Spleen (tissue), 11 donors: ENCODE results near the gene SERAC1. TPM values are rescaled to one million over a fixed set of nuclear protein-coding genes. Genes with fewer than 3 reads are reported as not detected.

Source experiments
- DNase-seq: peaks from one replicate; pipeline ENCODE4 v3.0.0-alpha.2; 2020
- H3K27ac ChIP-seq, 8 donors: fragments of 200-600 bp; sonication (generic) in 7 of 8; 1 replicate in 4 of 8; 2 replicates in 4 of 8; pipeline versions ENCODE4 v1.5.0 to v1.8.0; 2016 to 2021; ENCODE audit warnings: inconsistent platforms in 4 of 8, mild to moderate bottlenecking in 4 of 8, moderate library complexity in 1 of 8
- H3K27me3 ChIP-seq, 7 donors: fragments of 200-600 bp; sonication (generic) in 6 of 7; replicated peaks in 1 of 7; 1 replicate in 4 of 7; 2 replicates in 3 of 7; pipeline versions ENCODE4 v1.5.0 to v1.8.0; 2016 to 2021; ENCODE audit warnings: inconsistent platforms in 3 of 7, mild to moderate bottlenecking in 1 of 7
- H3K36me3 ChIP-seq, 6 donors: fragments of 200-600 bp; sonication (generic) in 5 of 6; 1 replicate in 4 of 6; 2 replicates in 2 of 6; pipeline versions ENCODE4 v1.5.0 to v1.8.0; 2016 to 2021; ENCODE audit warnings: inconsistent platforms in 2 of 6
- H3K4me1 ChIP-seq, 6 donors: fragments of 200-600 bp; sonication (generic) in 5 of 6; 1 replicate in 3 of 6; 2 replicates in 3 of 6; pipeline versions ENCODE4 v1.5.0 to v1.8.0; 2016 to 2021; ENCODE audit warnings: inconsistent platforms in 3 of 6
- H3K4me3 ChIP-seq, 8 donors: fragments of 200-600 bp; sonication (generic) in 7 of 8; 1 replicate in 4 of 8; 2 replicates in 4 of 8; pipeline versions ENCODE4 v1.5.0 to v1.8.0; 2016 to 2021; ENCODE audit warnings: inconsistent platforms in 4 of 8, mild to moderate bottlenecking in 4 of 8, moderate library complexity in 2 of 8
- H3K9me3 ChIP-seq, 8 donors: fragments of 200-600 bp; sonication (generic) in 7 of 8; 1 replicate in 4 of 8; 2 replicates in 4 of 8; pipeline versions ENCODE4 v1.5.0 to v1.8.0; 2016 to 2021; ENCODE audit warnings: inconsistent platforms in 4 of 8
- POLR2A ChIP-seq, 3 donors: fragments of 450-650 bp; IDR thresholded peaks; one replicate each; pipeline ENCODE4 v1.5.1; 2017; ENCODE audit warnings: antibody characterized with exemption in 3 of 3, mild to moderate bottlenecking in 1 of 3
- POLR2AphosphoS5 ChIP-seq, 3 donors: sonication (generic); formaldehyde crosslinking; IDR thresholded peaks; one replicate each; pipeline ENCODE4 v1.5.1; 2017; ENCODE audit warnings: antibody characterized with exemption in 3 of 3
- WGBS, 5 donors: extraction: QIAGEN DNeasy Blood & Tissue Kit in 3 of 5; methylation state at CpG; one replicate each; pipeline versions ENCODE4 v1.1.5 to v1.1.7; 2013 to 2018; 5-methylcytosine and 5-hydroxymethylcytosine counted together
- intact Hi-C: fragments of 100-400 bp; cut with DNase I; formaldehyde crosslinking; loops from one replicate; pipeline ENCODE4 v1.15.0; 2023; ENCODE audit warnings: low total_unique reads
- polyA plus RNA-seq, 3 donors: library from polyadenylated mRNA; stranded (reverse); fragments of 200-250 nt; gene quantifications; one replicate each; pipeline ENCODE4 v1.2.1, GENCODE V29; 2013
- total RNA-seq, 7 donors: library from RNA; depleted of rRNA in 3 of 7; stranded (reverse); fragments of >200 nt in 3 of 7; fragmentation: NEBNext Ultra II Directional in 4 of 7; extraction: Animal tissue kit (Norgen Biotek cat#: 25700) in 4 of 7; gene quantifications; one replicate each; pipeline versions ENCODE4 v1.1.0 to v1.2.1, GENCODE V29; 2016 to 2021
- TF ChIP-seq, protein P1 (sequence below), 11 experiments: fragments of 200-600 bp in 7 of 11; fragments of 450-650 bp in 4 of 11; sonication (generic) in 4 of 11; IDR thresholded peaks in 8 of 11; conservative IDR thresholded peaks in 3 of 11; 1 replicate in 7 of 11; 2 replicates in 4 of 11; pipeline versions ENCODE4 v1.4.0 to v1.8.0; 2016 to 2021; ENCODE audit warnings: antibody characterized with exemption in 11 of 11, inconsistent platforms in 4 of 11, mild to moderate bottlenecking in 1 of 11
- donor health status: healthy with polysubstance abuse.
- donor health status: DM: no; HTN: no; CAD: no; lungs with moderate emphysema.
- donor health status: DM: no; HTN: no; CAD: no.
- donor health status: Bipolar disorder and iron deficiency.
- donor health status: healthy.
- donor health status: DM: no; HTN: no; CAD: no.
- donor health status: DM: yes; HTN: yes; CAD: no.

SERAC1 gene
- total and polyA plus RNA-seq, 10 donors = 1.6 to 12.3 (median 5.7) TPM

DNA sequence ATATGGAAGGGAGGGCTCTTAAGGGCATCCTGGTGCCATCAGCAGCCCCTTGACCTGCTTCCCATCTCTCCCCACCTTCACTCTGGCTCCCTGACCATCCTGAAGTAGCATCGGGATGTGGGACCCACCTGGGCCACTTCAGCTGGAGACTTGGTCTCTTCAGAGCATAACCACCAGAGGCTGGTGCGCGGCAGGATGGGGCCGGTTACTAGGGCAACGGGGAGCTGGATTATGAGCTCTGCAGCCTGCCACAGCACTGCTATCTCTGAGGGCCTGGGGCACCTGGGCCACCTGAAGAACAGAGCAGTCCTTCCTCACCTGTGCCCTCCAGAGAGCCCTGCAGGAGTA is 106.7 kb downstream of the SERAC1 start:
- WGBS, 5 donors = 84 to 96% (median 90%) methylated on average over 4 to 5 of the region's 5 CpGs
- Histone ChIP-seq H3K4me1 (peaks cover 0 to 34% (median 15%) of the 10 kb centered on the region in 6 donors), H3K36me3 (peaks cover 0 to 79% (median 15%) of the 10 kb centered on the region in 6 donors), H3K4me3 (no peak overlapping the region), H3K27me3 (no peaks in the 10 kb centered on the region), H3K27ac (peak overlapping the region in 2 of 8 donors; percentile 52 to 68), H3K9me3 (no peaks in the 10 kb centered on the region)
- peak; percentile 62 for DNase-seq
- intact Hi-C loops = no loop called here
- TF ChIP-seq, protein P1, sequence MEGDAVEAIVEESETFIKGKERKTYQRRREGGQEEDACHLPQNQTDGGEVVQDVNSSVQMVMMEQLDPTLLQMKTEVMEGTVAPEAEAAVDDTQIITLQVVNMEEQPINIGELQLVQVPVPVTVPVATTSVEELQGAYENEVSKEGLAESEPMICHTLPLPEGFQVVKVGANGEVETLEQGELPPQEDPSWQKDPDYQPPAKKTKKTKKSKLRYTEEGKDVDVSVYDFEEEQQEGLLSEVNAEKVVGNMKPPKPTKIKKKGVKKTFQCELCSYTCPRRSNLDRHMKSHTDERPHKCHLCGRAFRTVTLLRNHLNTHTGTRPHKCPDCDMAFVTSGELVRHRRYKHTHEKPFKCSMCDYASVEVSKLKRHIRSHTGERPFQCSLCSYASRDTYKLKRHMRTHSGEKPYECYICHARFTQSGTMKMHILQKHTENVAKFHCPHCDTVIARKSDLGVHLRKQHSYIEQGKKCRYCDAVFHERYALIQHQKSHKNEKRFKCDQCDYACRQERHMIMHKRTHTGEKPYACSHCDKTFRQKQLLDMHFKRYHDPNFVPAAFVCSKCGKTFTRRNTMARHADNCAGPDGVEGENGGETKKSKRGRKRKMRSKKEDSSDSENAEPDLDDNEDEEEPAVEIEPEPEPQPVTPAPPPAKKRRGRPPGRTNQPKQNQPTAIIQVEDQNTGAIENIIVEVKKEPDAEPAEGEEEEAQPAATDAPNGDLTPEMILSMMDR (IDR thresholded peaks at IDR 0.05 in 8 of 11, conservative IDR thresholded peaks at IDR 0.05 in 3 of 11) = no peak
- no peak for TF ChIP-seq POLR2A (IDR thresholded peaks at IDR 0.05)
- no peak for TF ChIP-seq POLR2AphosphoS5 (IDR thresholded peaks at IDR 0.05)

DNA sequence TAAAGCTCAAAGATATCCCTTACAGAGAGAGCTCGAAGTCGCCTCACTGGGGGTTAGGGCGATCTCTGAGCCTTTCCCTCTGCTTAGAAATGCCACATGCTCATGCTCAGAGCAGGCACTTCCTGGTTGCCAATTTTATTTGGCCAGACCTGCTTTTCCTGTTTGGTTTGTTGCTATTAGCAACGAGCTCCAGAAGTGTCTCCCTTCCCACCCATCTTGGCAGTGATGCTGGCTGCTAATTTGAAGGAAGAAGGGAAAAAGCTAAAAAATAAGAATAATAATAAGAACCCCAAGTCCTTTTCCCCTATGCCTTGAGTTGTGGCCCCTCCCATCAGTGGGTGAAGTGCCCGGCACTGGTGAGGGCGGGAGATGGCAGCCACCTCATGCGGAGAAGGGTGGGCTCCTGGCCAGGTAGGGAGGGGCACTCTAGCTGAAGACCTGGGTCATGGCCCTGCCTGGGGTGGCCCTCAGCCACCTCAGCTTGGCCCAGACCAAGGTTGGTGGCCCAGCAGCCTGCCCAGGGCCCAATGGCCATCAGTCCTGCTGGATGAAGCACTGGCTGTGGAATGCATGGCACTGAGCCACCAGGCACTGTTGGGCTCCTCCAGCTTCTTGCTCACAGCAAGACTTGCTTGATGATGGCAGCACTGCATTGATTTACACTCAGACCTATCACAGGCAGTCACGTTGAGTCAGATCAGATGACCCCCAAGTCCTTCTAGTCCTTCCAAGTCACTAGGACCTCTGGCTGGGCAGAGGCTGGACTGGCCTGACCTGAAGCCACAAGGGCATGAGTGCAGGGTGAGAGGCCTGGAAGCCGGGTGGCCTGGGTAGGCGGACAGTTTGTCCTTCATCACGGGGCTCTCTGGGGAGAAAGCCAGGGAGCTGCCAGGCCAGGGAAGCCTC is 107.4 kb downstream of the SERAC1 start:
- no peaks in the 10 kb centered on the region for H3K9me3 ChIP-seq
- DNase-seq = peak; percentile 73
- 58 to 76% (median 67%) methylated on average over 9 to 11 of the region's 11 CpGs for WGBS, 5 donors
- H3K4me1 ChIP-seq = peaks cover 0 to 34% (median 15%) of the 10 kb centered on the region in 6 donors
- peaks cover 0 to 79% (median 11%) of the 10 kb centered on the region in 6 donors for H3K36me3 ChIP-seq
- H3K27ac ChIP-seq = peak overlapping the region in 7 of 8 donors; percentile 1 to 70 (median 52)
- H3K27me3 ChIP-seq = no peaks in the 10 kb centered on the region
- TF ChIP-seq, protein P1 (IDR thresholded peaks at IDR 0.05 in 8 of 11, conservative IDR thresholded peaks at IDR 0.05 in 3 of 11) = no peak
- TF ChIP-seq POLR2AphosphoS5 (IDR thresholded peaks at IDR 0.05) (peak in 2 of 3 donors; percentile 37 to 57), POLR2A (IDR thresholded peaks at IDR 0.05) (no peak)
- intact Hi-C loops = no loop called here
- no peak overlapping the region for H3K4me3 ChIP-seq

Other genes with a start within 250 kb of the SERAC1 start
- gene SYNJ2, start 186.4 kb downstream of the SERAC1 start, total RNA-seq = 10 to 100 TPM in 5 of 7 donors, 1 to 10 TPM in 2; 6.7 to 34.0 (median 11.9) TPM
- gene SYNJ2, start 186.4 kb downstream of the SERAC1 start, polyA plus RNA-seq = 1 to 10 TPM; 2.4 to 2.8 (median 2.6) TPM
- gene GTF2H5, start 88 bp upstream of the SERAC1 start, total RNA-seq = 10 to 100 TPM in 4 of 7 donors, 1 to 10 TPM in 3; 1.9 to 17.3 (median 10.3) TPM
- 10 to 100 TPM in 1 of 3 donors, 1 to 10 TPM in 2; 5.7 to 12.0 (median 8.6) TPM for gene GTF2H5, start 88 bp upstream of the SERAC1 start, polyA plus RNA-seq
- 100 to 1,000 TPM in 2 of 7 donors, 10 to 100 TPM in 5; 72.0 to 143 (median 79.0) TPM for gene TULP4, start 144.2 kb upstream of the SERAC1 start, total RNA-seq
- 1 to 10 TPM; 1.8 to 6.9 (median 2.1) TPM for gene TULP4, start 144.2 kb upstream of the SERAC1 start, polyA plus RNA-seq